Endothelial cell (in vitro differentiated cells): Measurements from ENCODE around the gene ADGRG7. TPM values are rescaled to one million over a fixed set of nuclear protein-coding genes. Genes with fewer than 3 reads are reported as not detected.

ENCODE experiments used
- DNase-seq: peaks from one replicate; pipeline ENCODE4 v3.0.0; 2021; ENCODE audit warnings: low spot score
- H3K27ac Mint-ChIP-seq: one replicate; pipeline ENCODE4 v1.8.0; 2021; ENCODE audit warnings: mixed read lengths, inconsistent platforms; ENCODE audit not compliant: unreplicated experiment
- H3K27me3 Mint-ChIP-seq: one replicate; pipeline ENCODE4 v1.8.0; 2021; ENCODE audit warnings: mild to moderate bottlenecking, moderate library complexity, mixed read lengths, inconsistent platforms; ENCODE audit not compliant: unreplicated experiment
- H3K36me3 Mint-ChIP-seq: one replicate; pipeline ENCODE4 v1.8.0; 2021; ENCODE audit warnings: mild to moderate bottlenecking, low read depth, mixed read lengths, inconsistent platforms; ENCODE audit not compliant: unreplicated experiment
- H3K4me1 Mint-ChIP-seq: one replicate; pipeline ENCODE4 v1.8.0; 2021; ENCODE audit warnings: mild to moderate bottlenecking, mixed read lengths, inconsistent platforms; ENCODE audit not compliant: unreplicated experiment
- H3K4me3 Mint-ChIP-seq: one replicate; pipeline ENCODE4 v1.8.0; 2021; ENCODE audit warnings: mild to moderate bottlenecking, mixed read lengths, inconsistent platforms; ENCODE audit not compliant: unreplicated experiment
- H3K9me3 Mint-ChIP-seq: one replicate; pipeline ENCODE4 v1.8.0; 2021; ENCODE audit warnings: mixed read lengths, inconsistent platforms; ENCODE audit not compliant: unreplicated experiment
- total RNA-seq: library from RNA; stranded (reverse); fragmentation: NEBNext Ultra II Directional; extraction: Animal tissue kit (Norgen Biotek cat#: 25700); gene quantifications from one replicate; pipeline ENCODE4 v1.2.1, GENCODE V29; 2021; ENCODE audit not compliant: unreplicated experiment
- TF ChIP-seq, protein P1 (sequence below): fragments of 200-600 bp; sonication (generic); IDR thresholded peaks from one replicate; pipeline ENCODE4 v1.5.0; 2021; ENCODE audit warnings: antibody characterized with exemption; ENCODE audit not compliant: unreplicated experiment

ADGRG7 gene
- total RNA-seq, 1 donor from 2014 or later: not detected

DNA sequence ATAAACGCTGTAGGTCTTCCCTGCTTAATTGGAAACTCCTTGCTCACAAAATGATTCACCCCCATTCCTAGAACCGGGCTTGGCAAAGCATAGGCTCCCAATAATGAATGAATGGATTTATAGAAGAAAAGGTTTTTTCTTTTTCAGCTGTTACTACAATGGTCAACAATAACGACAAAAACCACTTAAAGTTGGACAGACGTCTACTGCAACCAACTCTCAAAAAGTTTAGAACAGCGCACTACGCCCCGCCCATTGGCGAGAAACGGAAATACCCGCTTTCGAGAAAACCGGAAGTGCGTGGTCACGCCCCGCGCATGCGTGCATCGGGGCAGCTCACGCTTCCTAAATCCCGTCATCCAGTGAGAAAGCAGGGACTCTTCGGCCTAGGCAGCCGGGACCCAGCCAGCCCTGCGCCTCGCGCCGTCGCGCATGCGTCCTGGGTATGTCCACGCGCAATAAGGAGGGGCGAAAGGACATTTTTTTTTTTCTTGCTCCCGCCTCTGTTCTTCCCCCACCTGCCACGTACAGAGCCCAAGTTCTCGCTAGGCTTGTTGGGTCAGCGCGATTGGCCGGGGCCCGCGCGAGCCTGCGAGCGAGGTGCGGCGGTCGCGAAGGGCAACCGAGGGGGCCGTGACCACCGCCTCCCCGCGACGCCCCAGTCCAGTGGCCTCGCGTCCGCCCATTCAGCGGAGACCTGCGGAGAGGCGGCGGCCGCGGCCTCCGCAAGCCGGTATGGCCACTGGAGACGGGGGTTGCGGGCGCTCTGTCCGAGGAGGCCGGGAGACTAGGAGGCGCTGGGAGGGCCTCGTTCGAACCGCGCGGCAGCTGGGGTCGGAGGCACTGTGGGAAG lies 99.8 kb downstream of the ADGRG7 start, which contains the start of gene TFG:
TSS of gene TFG (plus strand) at position 506 of the 853 bp plus-strand sequence. CDS start 4,192 bp downstream, outside the sequence.
- TF ChIP-seq, protein P1, sequence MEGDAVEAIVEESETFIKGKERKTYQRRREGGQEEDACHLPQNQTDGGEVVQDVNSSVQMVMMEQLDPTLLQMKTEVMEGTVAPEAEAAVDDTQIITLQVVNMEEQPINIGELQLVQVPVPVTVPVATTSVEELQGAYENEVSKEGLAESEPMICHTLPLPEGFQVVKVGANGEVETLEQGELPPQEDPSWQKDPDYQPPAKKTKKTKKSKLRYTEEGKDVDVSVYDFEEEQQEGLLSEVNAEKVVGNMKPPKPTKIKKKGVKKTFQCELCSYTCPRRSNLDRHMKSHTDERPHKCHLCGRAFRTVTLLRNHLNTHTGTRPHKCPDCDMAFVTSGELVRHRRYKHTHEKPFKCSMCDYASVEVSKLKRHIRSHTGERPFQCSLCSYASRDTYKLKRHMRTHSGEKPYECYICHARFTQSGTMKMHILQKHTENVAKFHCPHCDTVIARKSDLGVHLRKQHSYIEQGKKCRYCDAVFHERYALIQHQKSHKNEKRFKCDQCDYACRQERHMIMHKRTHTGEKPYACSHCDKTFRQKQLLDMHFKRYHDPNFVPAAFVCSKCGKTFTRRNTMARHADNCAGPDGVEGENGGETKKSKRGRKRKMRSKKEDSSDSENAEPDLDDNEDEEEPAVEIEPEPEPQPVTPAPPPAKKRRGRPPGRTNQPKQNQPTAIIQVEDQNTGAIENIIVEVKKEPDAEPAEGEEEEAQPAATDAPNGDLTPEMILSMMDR: no peak
- peaks cover 14% of the 10 kb centered on the region for H3K4me1 Mint-ChIP-seq
- peaks cover 5% of the 10 kb centered on the region for H3K9me3 Mint-ChIP-seq
- peaks cover 16% of the 10 kb centered on the region for H3K36me3 Mint-ChIP-seq
- H3K4me3 Mint-ChIP-seq: peak within 1 kb of the TSS; percentile 91
- peak; percentile 97 for DNase-seq
- peak within 1 kb of the TSS; percentile 79 for H3K27ac Mint-ChIP-seq
- H3K27me3 Mint-ChIP-seq: peaks cover 14% of the 10 kb centered on the region

DNA sequence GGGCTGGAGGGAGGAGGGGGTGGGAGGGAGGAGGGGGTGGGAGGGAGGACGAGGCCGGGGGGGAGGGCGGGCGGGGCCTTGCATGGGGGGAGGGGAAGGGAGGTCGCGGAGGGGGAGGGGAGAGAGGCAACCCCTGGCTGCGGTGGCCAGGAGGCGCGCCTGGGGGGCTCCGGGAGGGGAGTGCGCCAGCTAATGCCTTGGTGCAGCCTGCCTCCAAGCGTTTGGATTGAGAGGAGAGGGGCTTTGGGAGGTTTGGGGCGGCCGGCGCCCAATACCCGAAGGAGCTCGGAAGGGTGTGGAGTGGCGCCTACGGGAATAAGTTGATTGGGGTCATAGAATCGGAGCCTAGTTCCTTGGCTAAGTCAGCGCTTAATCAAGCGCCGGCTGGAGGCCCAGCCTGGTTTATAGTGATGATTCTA lies 100.5 kb downstream of the ADGRG7 start:
- Mint-ChIP-seq H3K36me3 (peaks cover 16% of the 10 kb centered on the region), H3K4me3 (peak overlapping the region; percentile 91), H3K27ac (no peak overlapping the region), H3K4me1 (peaks cover 14% of the 10 kb centered on the region), H3K9me3 (peaks cover 5% of the 10 kb centered on the region), H3K27me3 (peaks cover 14% of the 10 kb centered on the region)
- TF ChIP-seq, protein P1: no peak
- peak; percentile 49 for DNase-seq

DNA sequence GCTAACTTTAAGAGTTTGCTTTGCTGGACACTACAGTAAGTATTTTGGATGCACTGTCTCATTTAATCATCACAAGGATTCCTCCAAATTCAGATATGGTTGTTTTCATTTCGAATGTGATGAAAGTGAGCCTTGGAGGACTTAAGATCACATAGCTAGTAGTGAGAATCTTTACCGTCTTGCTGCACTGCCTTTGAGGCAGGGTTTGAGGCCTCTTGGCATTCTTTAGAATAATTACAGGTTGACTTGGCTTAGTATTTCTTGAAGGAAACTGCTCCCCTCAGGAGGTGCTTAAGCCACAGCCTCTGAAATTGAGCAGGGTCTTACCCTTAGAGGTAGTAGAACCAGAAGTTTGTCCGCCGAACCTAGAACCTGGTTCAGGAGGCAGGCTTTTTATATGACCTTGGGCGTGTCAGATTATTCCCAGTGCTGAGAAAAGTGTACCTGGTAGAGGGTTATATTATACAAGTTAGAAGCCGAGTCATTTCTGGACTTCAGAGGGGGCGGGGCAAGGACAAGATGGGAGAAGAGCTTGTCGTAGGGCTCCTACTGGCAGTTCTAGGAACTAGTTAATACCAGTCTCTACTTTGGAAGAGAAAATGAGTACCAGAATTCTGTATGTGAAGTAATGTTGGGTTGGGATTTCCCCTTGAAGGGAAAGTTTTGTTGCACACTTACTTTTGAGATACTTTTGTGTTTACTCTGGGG lies 101.0 kb downstream of the ADGRG7 start:
- H3K36me3 Mint-ChIP-seq: peaks cover 16% of the 10 kb centered on the region
- peaks cover 5% of the 10 kb centered on the region for H3K9me3 Mint-ChIP-seq
- H3K27me3 Mint-ChIP-seq: peaks cover 14% of the 10 kb centered on the region
- peak overlapping the region; percentile 91 for H3K4me3 Mint-ChIP-seq
- peak overlapping the region; percentile 61 for H3K27ac Mint-ChIP-seq
- TF ChIP-seq, protein P1: no peak
- peak; percentile 33 for DNase-seq
- peaks cover 14% of the 10 kb centered on the region for H3K4me1 Mint-ChIP-seq

GRCh38 chr3:100715176-100715575 lies 105.8 kb downstream of the ADGRG7 start:
- H3K9me3 Mint-ChIP-seq: no peaks in the 10 kb centered on the region
- H3K36me3 Mint-ChIP-seq: peaks cover 22% of the 10 kb centered on the region
- H3K4me1 Mint-ChIP-seq: peaks cover 15% of the 10 kb centered on the region

More at GRCh38 chr3:100715176-100715575, 105.8 kb downstream of the ADGRG7 start:
- DNase-seq: no peak
- peaks cover 4% of the 10 kb centered on the region for H3K27me3 Mint-ChIP-seq
- TF ChIP-seq, protein P1: no peak
- H3K27ac Mint-ChIP-seq: no peak overlapping the region
- H3K4me3 Mint-ChIP-seq: no peak overlapping the region
